GM18502 (cell line): ENCODE data around the gene PCSK5.
"Not testable (repeated sequence)": the region's sequence is repeated elsewhere in the genome, so short reads cannot be mapped to it uniquely, and the experiment has no call there.

Experiments
- ATAC-seq: cut with Tn5 transposase; IDR thresholded peaks from one replicate; pipeline ENCODE4 v1.9.1; 2021; ENCODE audit warnings: mild to moderate bottlenecking; ENCODE audit not compliant: unreplicated experiment, poor library complexity

PCSK5 gene

DNA sequence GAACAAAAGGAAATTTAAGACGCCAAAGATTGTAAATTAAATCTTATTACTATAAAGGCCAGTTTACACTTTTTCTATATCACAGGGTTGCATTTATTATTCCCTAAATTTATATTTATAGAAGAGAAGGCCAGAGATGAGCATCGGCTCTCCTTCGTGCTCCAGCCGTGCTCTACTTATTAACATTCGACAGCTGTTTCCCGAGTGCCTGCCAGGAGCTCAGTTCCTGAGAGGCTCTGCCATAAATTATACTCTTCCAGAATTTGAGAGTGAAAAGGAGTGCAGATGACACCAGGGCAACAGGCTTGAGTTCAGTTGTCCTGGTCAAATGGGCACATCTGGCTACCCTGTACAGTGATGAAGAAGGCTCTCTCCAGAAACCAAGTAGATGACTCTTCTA lies 70.1 kb downstream of the PCSK5 start:
- no peak for ATAC-seq

- ATAC-seq: no peak
Measured at GRCh38 chr9:75962013-75962661, 71.7 kb downstream of the PCSK5 start.

DNA sequence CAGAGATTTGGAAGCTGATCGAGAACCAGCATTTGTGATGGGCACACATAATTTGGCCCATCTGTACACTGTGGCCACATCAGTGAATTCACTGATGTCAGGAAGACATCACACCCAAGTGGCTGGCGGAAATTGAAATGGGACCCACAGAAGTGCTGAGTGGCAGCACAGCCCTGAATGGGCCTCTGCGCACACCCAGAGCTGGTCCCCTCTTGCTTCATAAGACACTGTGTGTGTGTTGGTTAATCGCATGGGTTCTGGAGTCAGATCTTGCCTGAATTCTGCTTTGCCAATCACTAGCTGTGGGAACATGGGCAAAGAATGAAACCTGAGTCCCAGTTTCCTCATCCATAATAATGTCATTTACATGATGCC lies 72.2 kb downstream of the PCSK5 start:
- ATAC-seq: no peak

GRCh38 chr9:75963321-75963720 lies 72.8 kb downstream of the PCSK5 start:
- ATAC-seq: not testable (repeated sequence)

DNA sequence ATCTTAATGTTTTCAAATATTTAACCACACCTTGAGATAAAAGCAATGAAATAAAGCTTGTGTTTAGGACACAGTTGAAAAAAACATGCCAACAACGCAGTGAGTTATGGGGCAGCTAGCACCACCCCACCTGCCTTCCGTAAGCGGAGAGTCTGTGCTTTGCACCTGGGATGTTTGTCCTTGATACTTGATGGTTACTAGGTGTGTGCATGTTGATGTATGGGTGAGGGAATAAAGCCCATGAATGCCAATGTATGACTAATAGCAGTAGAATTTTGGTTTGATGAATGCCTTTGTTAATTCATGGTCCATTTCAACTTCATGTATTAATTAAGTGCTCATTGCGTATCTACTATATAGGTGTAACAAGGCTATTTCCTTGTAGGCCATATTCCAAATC lies 74.0 kb downstream of the PCSK5 start:
- no peak for ATAC-seq

- ATAC-seq: no peak
Measured at GRCh38 chr9:75965231-75965630, 74.8 kb downstream of the PCSK5 start.

DNA sequence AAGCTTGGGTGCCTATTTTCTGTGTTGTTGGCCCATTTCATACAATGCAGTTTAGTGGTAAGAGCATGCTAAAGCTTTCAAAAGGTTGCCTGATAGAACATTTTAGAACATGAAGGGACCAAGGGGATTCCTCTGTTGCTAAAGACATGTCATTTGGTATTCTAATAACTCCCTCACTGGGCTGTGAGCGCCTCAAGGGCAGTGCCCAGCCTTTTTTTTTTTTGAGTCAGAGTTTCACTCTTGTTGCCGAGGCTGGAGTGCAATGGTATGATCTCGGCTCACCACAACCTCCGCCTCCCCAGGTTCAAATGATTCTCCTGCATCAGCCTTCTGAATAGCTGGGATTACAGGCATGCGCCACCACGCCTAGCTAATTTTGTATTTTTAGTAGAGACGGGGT lies 77.1 kb downstream of the PCSK5 start:
- ATAC-seq: no peak

- no peak for ATAC-seq
Measured at GRCh38 chr9:75974016-75974766, 83.7 kb downstream of the PCSK5 start.

DNA sequence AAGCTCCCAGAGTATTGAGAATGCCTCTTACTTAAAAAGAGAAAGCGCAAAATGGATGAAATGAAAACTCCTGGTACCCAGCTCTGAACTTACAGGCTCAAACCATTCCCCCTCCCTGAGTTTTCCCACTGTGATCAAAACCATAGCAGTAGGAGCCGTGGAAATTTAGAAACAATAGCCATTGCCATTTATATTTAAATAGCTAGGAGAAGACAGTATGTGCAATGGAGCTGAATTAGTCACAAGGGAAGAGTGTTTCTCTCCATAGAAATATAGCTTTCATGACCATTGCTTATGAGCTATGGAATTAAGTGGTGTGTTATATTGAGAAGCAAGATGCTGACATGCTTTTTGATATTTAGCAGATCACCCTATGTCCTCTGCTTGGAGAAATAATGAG lies 84.6 kb downstream of the PCSK5 start:
- no peak for ATAC-seq

DNA sequence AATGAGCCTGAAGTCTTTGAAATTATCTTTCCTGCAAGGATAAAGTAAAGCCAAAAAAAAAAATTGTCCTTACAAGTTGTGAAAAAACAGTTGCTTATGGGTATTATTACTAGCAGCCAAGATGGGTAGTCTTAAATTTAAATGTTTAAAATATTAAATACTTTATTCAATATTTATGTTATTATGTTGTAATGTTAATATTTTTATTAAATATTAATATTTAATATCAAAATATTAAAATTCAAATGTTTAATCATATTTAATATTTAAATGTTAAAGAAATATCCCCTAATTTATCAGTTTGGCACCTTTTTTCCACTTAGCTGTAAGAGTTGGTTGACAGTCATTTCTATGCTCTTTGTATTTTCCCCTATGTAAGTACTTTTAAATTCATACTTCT lies 86.1 kb downstream of the PCSK5 start:
- no peak for ATAC-seq

DNA sequence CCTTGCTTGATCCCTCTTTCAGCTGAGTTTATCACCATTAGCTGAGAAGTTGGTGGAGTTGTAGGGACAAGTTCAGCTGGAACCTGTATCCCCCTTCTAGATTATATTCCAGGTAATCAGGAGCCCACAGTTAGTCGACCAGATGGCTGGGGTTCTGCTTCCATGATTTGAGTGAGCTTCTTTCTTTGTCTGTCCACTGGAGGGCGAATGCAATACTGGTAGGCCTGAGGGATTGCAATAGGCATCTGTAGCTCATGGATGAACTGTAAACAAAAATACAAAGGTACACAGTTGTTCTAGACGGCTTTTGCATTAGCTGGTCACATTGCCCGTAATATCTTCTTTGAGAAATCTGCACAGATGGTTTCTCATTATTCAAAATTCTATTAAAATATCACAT lies 88.9 kb downstream of the PCSK5 start:
- ATAC-seq: no peak

- no peak for ATAC-seq
Measured at GRCh38 chr9:75983319-75984045, 93.0 kb downstream of the PCSK5 start.

DNA sequence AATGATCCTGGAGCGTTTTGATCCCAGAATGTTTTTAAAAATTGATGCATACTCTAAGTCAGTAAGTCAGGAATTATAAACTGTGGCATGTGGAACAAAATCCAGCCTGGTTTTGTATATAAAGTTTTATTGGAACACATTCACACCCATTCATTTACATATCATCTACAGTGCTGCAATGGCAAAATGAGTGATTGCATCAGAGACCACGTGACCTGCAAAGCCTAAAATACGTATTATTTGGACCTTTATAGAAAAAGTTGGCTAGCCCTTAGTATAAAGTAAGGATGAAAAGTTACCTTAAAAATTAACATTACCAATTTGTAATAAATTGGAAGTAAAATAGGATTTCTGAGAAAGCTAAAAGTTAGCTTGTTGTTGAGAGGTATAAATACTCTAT lies 95.0 kb downstream of the PCSK5 start:
- ATAC-seq: no peak

GRCh38 chr9:75988663-75989062 lies 98.2 kb downstream of the PCSK5 start:
- ATAC-seq: no peak

DNA sequence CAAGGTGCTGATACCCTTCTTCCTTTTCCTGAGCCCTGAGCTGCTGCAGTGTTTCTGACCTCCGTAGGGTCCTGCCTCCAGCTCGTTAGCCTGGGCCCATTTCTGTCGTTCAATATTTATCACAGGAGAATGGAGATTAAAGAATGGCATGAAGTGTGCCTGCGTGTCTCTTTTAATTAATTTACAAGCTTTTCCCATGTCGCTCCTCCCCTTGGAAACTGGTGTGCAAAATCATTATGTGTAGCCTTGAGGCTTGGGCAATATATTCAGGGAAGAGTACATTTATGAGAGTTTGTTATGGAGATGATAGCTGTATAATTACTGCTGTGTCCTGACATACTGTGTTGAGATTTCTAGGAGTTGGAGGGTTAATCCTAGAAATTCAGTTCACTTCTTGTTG lies 99.7 kb downstream of the PCSK5 start:
- ATAC-seq: no peak

GRCh38 chr9:75990576-75991304 lies 100.3 kb downstream of the PCSK5 start:
- ATAC-seq: no peak

DNA sequence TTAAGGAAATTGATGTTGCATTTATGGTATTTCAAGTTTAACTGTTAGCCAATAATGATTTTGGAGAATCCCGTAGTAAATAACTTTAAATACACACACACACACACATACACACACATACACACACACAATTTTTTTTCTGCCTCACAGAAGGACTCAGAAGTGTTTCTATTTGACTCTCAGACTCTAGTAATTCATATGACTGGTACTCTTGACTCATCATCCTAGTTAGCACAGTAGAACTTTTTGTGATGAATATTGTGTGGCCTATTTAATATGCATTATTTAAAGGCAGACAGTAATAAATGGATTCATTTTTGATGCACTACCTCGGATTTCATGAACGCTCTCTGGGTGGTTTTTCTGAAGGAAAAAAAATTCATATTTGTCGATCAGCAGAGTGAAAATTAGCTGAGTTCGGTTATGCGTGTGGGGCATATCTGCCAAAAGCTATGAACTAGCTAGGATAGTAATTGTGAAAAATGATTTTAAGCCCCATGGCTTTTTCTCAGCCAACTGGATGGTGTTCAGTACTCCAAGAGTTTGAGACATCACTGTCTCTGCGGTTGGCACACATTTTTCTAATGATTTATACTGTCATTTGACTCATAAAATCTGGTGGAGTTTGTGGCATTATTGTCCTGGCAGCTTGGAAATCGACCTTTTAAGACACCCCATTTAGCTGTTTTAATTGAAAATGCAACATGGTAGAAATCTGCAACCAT lies 102.2 kb downstream of the PCSK5 start:
- no peak for ATAC-seq

DNA sequence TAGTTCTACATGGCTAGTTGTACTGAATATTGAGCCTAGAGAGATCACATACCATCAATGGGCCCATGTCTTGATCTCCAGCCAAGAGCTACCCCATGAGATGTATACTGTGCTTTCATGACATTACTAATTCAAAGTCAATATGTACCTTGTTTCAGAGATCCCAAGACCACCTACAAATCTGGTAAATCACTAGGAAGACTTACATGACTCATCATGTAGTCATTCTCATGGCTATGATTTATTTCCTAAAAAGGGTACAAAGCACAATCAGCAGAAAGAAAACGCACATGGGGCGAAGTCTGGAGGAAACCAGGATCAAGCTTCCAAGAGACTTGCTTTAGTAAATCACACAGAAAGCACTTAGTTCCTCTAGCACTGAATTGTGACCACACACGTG lies 103.0 kb downstream of the PCSK5 start:
- ATAC-seq: no peak

GRCh38 chr9:75995066-75995465 lies 104.6 kb downstream of the PCSK5 start:
- ATAC-seq: no peak

GRCh38 chr9:75996726-75997125 lies 106.3 kb downstream of the PCSK5 start:
- ATAC-seq: no peak
